Type B pancreatic cell (in vitro differentiated cells): ENCODE measurements around the gene RAD51B. TPM values are rescaled to one million over a fixed set of nuclear protein-coding genes. Genes with fewer than 3 reads are reported as not detected.

Source experiments
- DNase-seq: peaks from one replicate; pipeline ENCODE4 v3.0.0; 2021; ENCODE audit warnings: mixed read lengths; ENCODE audit not compliant: unreplicated experiment; ENCODE audit errors: extremely low spot score
- H3K27ac Mint-ChIP-seq: 2 replicates; pipeline ENCODE4 v1.8.0; 2021; ENCODE audit warnings: mild to moderate bottlenecking, mixed read lengths
- H3K27me3 Mint-ChIP-seq: 2 replicates; pipeline ENCODE4 v1.8.0; 2021; ENCODE audit warnings: mixed read lengths
- H3K36me3 Mint-ChIP-seq: 2 replicates; pipeline ENCODE4 v1.8.0; 2021; ENCODE audit warnings: mixed read lengths
- H3K4me1 Mint-ChIP-seq: one replicate; pipeline ENCODE4 v1.8.0; 2021; ENCODE audit warnings: mixed read lengths; ENCODE audit not compliant: unreplicated experiment
- H3K4me3 Mint-ChIP-seq: 2 replicates; pipeline ENCODE4 v1.8.0; 2021; ENCODE audit warnings: mild to moderate bottlenecking, mixed read lengths
- H3K9me3 Mint-ChIP-seq: 2 replicates; pipeline ENCODE4 v1.8.0; 2021; ENCODE audit warnings: mixed read lengths
- CTCF ChIP-seq: fragments of 200-600 bp; sonication (generic); conservative IDR thresholded peaks from 2 replicates; pipeline ENCODE4 v1.5.0; 2021; ENCODE audit warnings: antibody characterized with exemption, mild to moderate bottlenecking
- total RNA-seq: library from RNA; stranded (reverse); gene quantifications from 2 replicates; pipeline ENCODE4 v1.2.1, GENCODE V29; 2021; ENCODE audit warnings: low replicate concordance

Gene RAD51B
- total RNA-seq, 1 donor from 2014 or later, result 27.3 TPM

GRCh38 chr14:68637106-68638021 is 817.8 kb downstream of the RAD51B start:
- TF ChIP-seq CTCF, result no peak
- Mint-ChIP-seq H3K4me3 (no peak overlapping the region), H3K9me3 (peaks cover 10% of the 10 kb centered on the region), H3K36me3 (peaks cover 13% of the 10 kb centered on the region), H3K4me1 (peaks cover 30% of the 10 kb centered on the region), H3K27ac (no peak overlapping the region), H3K27me3 (no peaks in the 10 kb centered on the region)
- DNase-seq, result peak; percentile 56

GRCh38 chr14:68638141-68638999 is 818.8 kb downstream of the RAD51B start:
- TF ChIP-seq CTCF, result no peak
- no peak for DNase-seq

GRCh38 chr14:68639000-68639757 is 819.6 kb downstream of the RAD51B start:
- H3K36me3 Mint-ChIP-seq, result peaks cover 24% of the 10 kb centered on the region
- TF ChIP-seq CTCF, result no peak
- no peak overlapping the region for H3K27ac Mint-ChIP-seq
- H3K4me1 Mint-ChIP-seq, result peaks cover 26% of the 10 kb centered on the region
- no peak overlapping the region for H3K4me3 Mint-ChIP-seq
- no peaks in the 10 kb centered on the region for H3K27me3 Mint-ChIP-seq
- H3K9me3 Mint-ChIP-seq, result peaks cover 20% of the 10 kb centered on the region
- DNase-seq, result no peak

More at GRCh38 chr14:68638141-68638999, 818.8 kb downstream of the RAD51B start:
- Mint-ChIP-seq H3K27ac (no peak overlapping the region), H3K4me3 (no peak overlapping the region), H3K36me3 (peaks cover 23% of the 10 kb centered on the region), H3K27me3 (no peaks in the 10 kb centered on the region), H3K9me3 (peaks cover 18% of the 10 kb centered on the region), H3K4me1 (peaks cover 27% of the 10 kb centered on the region)

GRCh38 chr14:68639758-68640574 is 820.4 kb downstream of the RAD51B start:
- DNase-seq, result no peak
- H3K9me3 Mint-ChIP-seq, result peaks cover 26% of the 10 kb centered on the region
- no peak overlapping the region for H3K4me3 Mint-ChIP-seq
- H3K4me1 Mint-ChIP-seq, result peaks cover 18% of the 10 kb centered on the region
- TF ChIP-seq CTCF, result no peak
- H3K36me3 Mint-ChIP-seq, result peaks cover 30% of the 10 kb centered on the region
- no peaks in the 10 kb centered on the region for H3K27me3 Mint-ChIP-seq
- no peak overlapping the region for H3K27ac Mint-ChIP-seq
